Gastroesophageal sphincter (tissue), 3 donors: Measurements from ENCODE around the gene CDK3.
"Not testable (repeated sequence)": the region's sequence is repeated elsewhere in the genome, so short reads cannot be mapped to it uniquely, and the experiment has no call there.

ENCODE experiments used
- CTCF ChIP-seq, 4 experiments: fragments of 200-600 bp in 2 of 4; fragments of 450-650 bp in 2 of 4; sonication (generic) in 1 of 4; IDR thresholded peaks; one replicate each; pipeline ENCODE4 v1.5.1; 2017 to 2019; ENCODE audit warnings: antibody characterized with exemption in 4 of 4, mild to moderate bottlenecking in 2 of 4, moderate library complexity in 2 of 4
- EP300 ChIP-seq: sonication (generic); formaldehyde crosslinking; IDR thresholded peaks from one replicate; pipeline ENCODE4 v1.6.1; 2017; ENCODE audit warnings: antibody characterized with exemption, mild to moderate bottlenecking
- POLR2A ChIP-seq, 2 donors: fragments of 450-650 bp; IDR thresholded peaks; one replicate each; pipeline ENCODE4 v1.6.1; 2017; ENCODE audit warnings: antibody characterized with exemption in 2 of 2, mild to moderate bottlenecking in 2 of 2, moderate library complexity in 1 of 2
- POLR2AphosphoS5 ChIP-seq: sonication (generic); formaldehyde crosslinking; IDR thresholded peaks from one replicate; pipeline ENCODE4 v1.6.1; 2017; ENCODE audit warnings: antibody characterized with exemption

GRCh38 chr17:75969044-75969443, 31.6 kb upstream of the CDK3 start:
- TF ChIP-seq POLR2AphosphoS5; CTCF (IDR thresholded peaks at IDR 0.05); POLR2A (IDR thresholded peaks at IDR 0.05); EP300: not testable (repeated sequence)
